ENCODE measurements around the gene TRAPPC11. TPM values are rescaled to one million over a fixed set of nuclear protein-coding genes. Genes with fewer than 3 reads are reported as not detected.
"Not testable (repeated sequence)": the region's sequence is repeated elsewhere in the genome, so short reads cannot be mapped to it uniquely, and the experiment has no call there.

The TRAPPC11 gene
- total RNA-seq, 6 experiments from 2014 or later = 14.3 to 30.8 (median 16.0) TPM

GRCh38 chr4:183621875-183622274, 37.2 kb upstream of the TRAPPC11 start:
- DNase-seq (no peak), ATAC-seq (peak in 3 of 4 donors; percentile 2 to 31 (median 10))
- WGBS (ENCODE audit: insufficient coverage, low coverage, low lambda C conversion rate, missing lambda C conversion rate) = 40% methylated on average over 1 of the region's 1 CpG
- H3K4me1 ChIP-seq = peaks cover 0 to 39% (median 0%) of the 10 kb centered on the region in 4 donors
- H3K4me3 ChIP-seq = no peak overlapping the region
- TF ChIP-seq POLR2A (IDR thresholded peaks at IDR 0.05) = no peak
- no peak for TF ChIP-seq CTCF (IDR thresholded peaks at IDR 0.05)
- intact Hi-C loops (cut with DNase I) = no loop called here
- peak overlapping the region in 1 of 3 donors; percentile 6 for H3K27ac ChIP-seq
- no peaks in the 10 kb centered on the region for H3K27me3 ChIP-seq
- no peaks in the 10 kb centered on the region for H3K9me3 ChIP-seq
- no peaks in the 10 kb centered on the region for H3K36me3 ChIP-seq

- no peaks in the 10 kb centered on the region for H3K36me3 ChIP-seq
- no peak overlapping the region for H3K4me3 ChIP-seq
- DNase-seq = no peak
- H3K27ac ChIP-seq = no peak overlapping the region
- no peaks in the 10 kb centered on the region for H3K27me3 ChIP-seq
- ATAC-seq = no peak
- intact Hi-C loops (cut with DNase I) = no loop called here
- WGBS (ENCODE audit: insufficient coverage, low coverage, low lambda C conversion rate, missing lambda C conversion rate) = 77% methylated on average over 6 of the region's 6 CpGs
- no peak for TF ChIP-seq CTCF (IDR thresholded peaks at IDR 0.05)
- no peak for TF ChIP-seq POLR2A (IDR thresholded peaks at IDR 0.05)
- H3K9me3 ChIP-seq = no peaks in the 10 kb centered on the region
- peaks cover 0 to 28% (median 0%) of the 10 kb centered on the region in 4 donors for H3K4me1 ChIP-seq
Measured at GRCh38 chr4:183624548-183624947, 34.5 kb upstream of the TRAPPC11 start.

- no peak for DNase-seq
- intact Hi-C loops (cut with DNase I) = no loop called here
- Histone ChIP-seq H3K27ac (no peak overlapping the region), H3K36me3 (no peaks in the 10 kb centered on the region), H3K4me3 (no peak overlapping the region), H3K9me3 (no peaks in the 10 kb centered on the region), H3K4me1 (peaks cover 0 to 13% (median 0%) of the 10 kb centered on the region in 4 donors), H3K27me3 (no peaks in the 10 kb centered on the region)
- 73% methylated on average over 3 of the region's 6 CpGs for WGBS (ENCODE audit: insufficient coverage, low coverage, low lambda C conversion rate, missing lambda C conversion rate)
- TF ChIP-seq CTCF (IDR thresholded peaks at IDR 0.05) (no peak), POLR2A (IDR thresholded peaks at IDR 0.05) (no peak)
- no peak for ATAC-seq
Measured at GRCh38 chr4:183626168-183626567, 32.9 kb upstream of the TRAPPC11 start.

GRCh38 chr4:183627286-183627685, 31.8 kb upstream of the TRAPPC11 start:
- ATAC-seq; H3K9me3 ChIP-seq; intact Hi-C loops (cut with DNase I); H3K27me3 ChIP-seq; H3K36me3 ChIP-seq; DNase-seq; H3K4me3 ChIP-seq; H3K27ac ChIP-seq: not testable (repeated sequence)
- 100% methylated on average over 3 of the region's 5 CpGs for WGBS (ENCODE audit: insufficient coverage, low coverage, low lambda C conversion rate, missing lambda C conversion rate)
- H3K4me1 ChIP-seq = peaks cover 0 to 10% (median 0%) of the 10 kb centered on the region in 4 donors

GRCh38 chr4:183627979-183628588, 31.0 kb upstream of the TRAPPC11 start:
- Histone ChIP-seq H3K9me3 (no peaks in the 10 kb centered on the region), H3K36me3 (no peaks in the 10 kb centered on the region), H3K27me3 (no peaks in the 10 kb centered on the region), H3K27ac (no peak overlapping the region), H3K4me3 (no peak overlapping the region), H3K4me1 (peaks cover 0 to 16% (median 0%) of the 10 kb centered on the region in 4 donors)
- DNase-seq = no peak
- TF ChIP-seq CTCF (IDR thresholded peaks at IDR 0.05) = no peak
- TF ChIP-seq POLR2A (IDR thresholded peaks at IDR 0.05) = no peak
- intact Hi-C loops (cut with DNase I) = no loop called here
- ATAC-seq = no peak
- 90% methylated on average over 6 of the region's 12 CpGs for WGBS (ENCODE audit: insufficient coverage, low coverage, low lambda C conversion rate, missing lambda C conversion rate)

Measured in right lobe of liver (tissue), 6 donors.